HG03139 (cell line): Measurements from ENCODE around the gene FNDC8.
"Not testable (repeated sequence)": the region's sequence is repeated elsewhere in the genome, so short reads cannot be mapped to it uniquely, and the experiment has no call there.

ENCODE experiments used
- ATAC-seq: cut with Tn5 transposase; IDR thresholded peaks from one replicate; pipeline ENCODE4 v1.9.1; 2021; ENCODE audit not compliant: unreplicated experiment

Gene FNDC8

DNA sequence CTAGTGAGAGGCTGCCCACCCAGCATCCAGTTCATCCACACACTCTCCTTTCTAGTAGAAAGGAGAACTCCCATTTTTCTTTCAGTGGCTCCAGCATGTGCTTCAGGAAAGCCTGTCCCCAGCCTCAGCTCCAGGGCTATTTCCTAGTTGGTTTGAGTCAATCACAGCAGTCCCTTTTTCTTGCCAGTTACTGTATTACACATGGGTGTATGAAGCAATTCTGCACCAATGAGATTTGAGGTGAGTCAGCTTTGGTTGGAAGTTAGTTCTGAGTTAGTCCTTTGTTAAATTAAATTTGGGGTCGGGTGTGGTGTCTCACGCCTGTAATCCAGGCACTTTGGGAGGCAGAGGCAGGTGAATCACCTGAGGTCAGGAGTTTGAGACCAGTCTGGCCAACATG lies 26.5 kb upstream of the FNDC8 start:
- no peak for ATAC-seq

DNA sequence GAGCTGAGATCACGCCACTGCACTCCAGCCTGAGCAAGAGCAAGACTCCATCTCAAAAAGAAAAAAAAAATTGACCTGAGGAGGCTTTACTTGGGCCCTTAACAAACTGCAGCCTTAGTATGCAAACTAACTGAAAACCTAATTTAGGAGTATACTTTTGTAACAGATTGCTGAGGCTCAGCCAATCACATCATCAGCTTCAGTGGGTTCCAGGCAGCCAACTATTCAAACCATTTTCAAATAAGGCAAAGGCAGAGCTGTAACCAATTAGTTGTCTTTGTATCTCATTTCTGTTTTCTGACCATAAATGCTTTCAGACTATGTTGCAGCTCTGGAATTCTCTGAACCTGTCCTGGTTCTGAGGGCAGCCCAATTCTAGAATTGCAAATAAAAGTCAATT lies 25.7 kb upstream of the FNDC8 start:
- no peak for ATAC-seq

GRCh38 chr17:35097776-35098175 lies 23.6 kb upstream of the FNDC8 start:
- no peak for ATAC-seq

GRCh38 chr17:35099908-35100307 lies 21.5 kb upstream of the FNDC8 start:
- ATAC-seq: no peak

- no peak for ATAC-seq
These were observed 20.4 kb upstream of the FNDC8 start for GRCh38 chr17:35101036-35101435.

GRCh38 chr17:35101725-35102124 lies 19.7 kb upstream of the FNDC8 start:
- no peak for ATAC-seq

DNA sequence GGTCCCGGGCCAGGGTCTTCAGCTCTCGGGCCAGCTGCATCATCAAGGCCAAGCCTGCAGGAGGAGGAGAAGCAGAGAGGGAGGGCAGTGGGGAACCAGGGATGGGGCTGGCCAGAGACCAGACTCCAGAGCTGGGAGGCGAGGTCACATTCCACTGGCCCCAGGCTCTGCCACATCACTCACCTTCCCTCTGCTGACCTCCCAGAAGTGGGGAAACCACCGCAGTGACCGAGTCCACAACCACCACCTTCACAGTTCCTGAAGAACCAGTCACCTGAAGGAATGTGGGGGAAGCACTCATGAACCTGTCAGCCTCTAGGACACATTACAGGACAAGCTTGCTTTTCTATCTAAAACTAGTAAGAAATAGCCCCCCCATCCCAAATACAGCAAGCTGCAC lies 18.1 kb upstream of the FNDC8 start:
- no peak for ATAC-seq

DNA sequence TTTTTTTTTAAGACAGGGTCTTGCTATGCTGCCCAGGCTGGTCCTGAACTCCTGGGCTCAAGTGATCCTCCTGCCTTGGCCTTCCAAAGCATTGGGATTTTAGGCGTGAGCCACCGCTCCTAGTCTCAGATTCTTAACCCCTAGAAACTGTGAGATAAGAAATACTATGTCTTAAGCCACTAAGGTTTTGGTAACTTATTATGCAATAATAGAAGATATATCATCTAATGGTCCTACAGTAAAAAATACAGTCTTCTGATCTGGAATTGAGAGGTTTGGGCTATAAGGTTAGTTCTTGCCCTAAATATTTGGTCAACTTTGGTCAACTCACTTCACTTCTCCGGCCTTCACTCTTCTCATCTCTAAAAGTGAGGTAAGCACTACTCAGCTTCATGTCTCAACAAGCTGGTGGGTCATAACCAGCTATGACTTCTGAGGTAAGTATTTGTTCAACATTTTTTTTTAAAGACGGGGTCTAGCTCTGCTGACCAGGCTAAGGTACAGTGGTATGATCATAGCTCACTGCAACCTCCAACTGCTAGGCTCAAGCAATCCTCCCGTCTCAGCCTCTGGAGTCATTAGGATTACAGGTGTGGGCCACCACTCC lies 16.5 kb upstream of the FNDC8 start:
- no peak for ATAC-seq

DNA sequence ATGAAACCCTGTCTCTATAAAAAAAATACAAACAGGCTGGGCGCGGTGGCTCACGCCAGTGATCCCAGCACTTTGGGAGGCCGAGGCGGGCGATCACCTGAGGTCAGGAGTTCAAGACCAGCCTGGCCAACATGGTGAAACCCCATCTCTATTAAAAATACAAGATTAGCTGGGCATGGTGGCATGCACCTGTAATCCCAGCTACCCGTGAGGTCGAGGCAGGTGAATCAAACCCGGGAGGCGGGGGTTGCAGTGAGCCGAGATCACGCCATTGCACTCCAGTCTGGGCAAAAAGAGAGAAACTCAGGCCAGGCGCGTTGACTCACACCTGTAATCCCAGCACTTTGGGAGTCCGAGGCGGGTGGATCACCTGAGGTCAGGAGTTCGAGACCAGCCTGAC lies 10.6 kb upstream of the FNDC8 start:
- not testable (repeated sequence) for ATAC-seq

GRCh38 chr17:35116845-35117244 lies 4.6 kb upstream of the FNDC8 start:
- ATAC-seq: no peak

- ATAC-seq: no peak
These were observed 3.4 kb upstream of the FNDC8 start for GRCh38 chr17:35117984-35118383.

GRCh38 chr17:35119370-35120165 lies 1.8 kb upstream of the FNDC8 start, which contains the start of gene RAD51D:
RAD51D (minus strand) TSS chr17:35119860; CDS start chr17:35119613, 247 bp downstream.
- peak; percentile 77 for ATAC-seq

DNA sequence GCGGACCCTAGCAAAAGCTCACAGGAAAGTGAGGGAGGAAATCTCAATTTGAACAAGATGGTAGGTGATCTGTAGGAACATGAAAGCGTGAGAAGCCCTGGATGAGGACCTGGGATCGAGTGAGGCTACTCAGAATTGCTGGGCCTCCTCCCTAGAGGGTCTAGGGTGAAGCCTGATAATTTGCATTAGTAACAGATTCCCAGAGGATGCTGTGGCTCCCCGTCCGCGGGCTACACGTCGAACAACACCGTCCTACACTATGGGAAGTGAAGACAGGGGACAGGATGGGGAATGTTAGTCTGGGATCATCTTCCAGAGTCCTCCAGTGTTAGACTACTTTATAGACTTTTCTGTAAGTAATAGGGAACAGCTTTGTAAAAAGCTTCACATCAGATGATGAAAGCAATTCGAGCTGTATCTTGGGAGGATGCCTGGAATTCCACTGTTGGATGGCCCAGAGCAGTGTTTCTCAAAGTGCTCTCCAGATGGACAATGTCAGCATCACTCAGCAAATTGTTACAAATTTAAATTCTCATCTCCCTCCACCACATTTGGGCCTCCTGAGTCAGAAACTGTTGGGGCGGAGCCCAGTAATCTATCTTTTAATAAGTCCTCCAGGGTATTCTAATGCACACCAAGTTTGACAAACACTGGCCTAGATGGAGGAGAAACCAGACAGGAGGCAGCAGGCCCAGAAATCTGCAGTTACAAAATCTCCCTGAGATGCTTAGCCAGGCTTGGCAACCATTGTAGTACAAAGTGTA lies 6.5 kb downstream of the FNDC8 start:
- no peak for ATAC-seq

- no peak for ATAC-seq
These were observed 7.9 kb downstream of the FNDC8 start for GRCh38 chr17:35129154-35129972.

DNA sequence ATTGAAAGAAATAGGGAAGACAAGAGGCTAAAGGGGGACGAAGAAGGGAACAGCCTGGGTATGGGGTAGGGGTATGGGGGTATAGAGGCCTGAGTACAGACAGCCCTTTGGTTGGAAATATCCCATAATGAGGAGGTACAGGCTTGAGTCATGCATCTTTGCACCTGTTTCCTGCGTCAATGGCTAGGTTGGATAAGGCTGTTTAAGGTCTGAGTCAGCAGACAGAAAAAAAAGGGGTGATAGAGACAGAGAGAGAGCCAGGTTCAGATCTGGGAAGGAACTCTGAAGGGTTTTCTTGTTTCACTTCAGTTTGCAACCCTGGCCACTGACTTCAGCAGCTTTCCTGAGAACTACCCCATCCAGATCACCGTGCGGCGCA lies 8.5 kb downstream of the FNDC8 start:
- ATAC-seq: no peak

DNA sequence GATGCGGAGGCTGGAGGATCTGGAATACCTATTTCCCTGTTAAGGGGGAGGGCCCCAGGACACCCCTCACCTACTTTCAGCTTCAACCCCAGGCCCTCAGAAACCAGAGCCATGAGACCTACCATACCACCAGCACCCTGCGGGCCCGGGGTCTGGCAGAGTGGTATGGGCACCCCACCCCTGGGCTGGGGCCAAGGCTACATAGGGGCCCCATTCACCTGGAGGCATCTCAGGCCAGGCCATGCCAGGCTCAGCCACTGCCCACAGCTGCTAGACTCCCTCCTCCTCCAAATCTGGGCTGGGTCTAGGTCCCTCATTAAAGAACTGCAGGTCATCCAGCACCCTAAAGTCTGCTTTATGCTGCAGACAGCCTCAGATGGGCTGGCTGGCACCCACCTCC lies 9.0 kb downstream of the FNDC8 start:
- ATAC-seq: no peak

GRCh38 chr17:35132099-35132498 lies 10.7 kb downstream of the FNDC8 start:
- ATAC-seq: no peak

DNA sequence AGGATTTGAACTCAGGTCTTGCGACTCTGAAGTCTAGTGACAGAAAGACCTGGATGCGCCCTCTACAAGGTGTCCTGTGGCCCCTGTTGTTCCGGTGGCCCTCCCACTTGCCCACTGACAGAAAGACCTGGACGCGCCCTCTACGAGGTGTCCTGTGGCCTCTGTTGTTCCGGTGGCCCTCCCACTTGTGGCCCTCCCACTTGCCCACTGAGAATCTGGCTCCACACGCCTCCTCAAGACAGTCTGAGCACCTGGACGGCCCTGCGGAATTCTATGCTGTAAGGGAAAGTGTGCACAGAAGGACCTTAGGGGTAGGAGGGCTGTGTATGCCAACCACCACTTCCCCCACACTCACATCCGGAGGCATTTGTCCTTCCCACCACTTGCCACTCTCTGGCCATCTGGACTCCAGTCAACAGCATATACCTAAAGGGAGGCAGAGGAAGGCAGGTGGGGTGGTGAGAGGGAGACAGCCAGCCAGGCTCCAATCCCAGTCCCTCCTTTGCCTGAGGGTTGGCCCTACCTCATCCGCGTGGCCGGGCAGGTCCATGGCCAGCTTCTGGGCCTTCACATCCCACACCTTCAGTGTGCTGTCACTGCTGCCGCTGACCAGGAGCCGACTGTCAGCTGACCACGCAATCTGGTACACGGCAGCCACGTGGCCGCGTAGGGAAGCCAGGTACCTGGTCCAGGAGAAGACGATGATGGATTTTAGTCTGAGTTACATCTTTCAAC lies 11.6 kb downstream of the FNDC8 start:
- ATAC-seq: no peak

DNA sequence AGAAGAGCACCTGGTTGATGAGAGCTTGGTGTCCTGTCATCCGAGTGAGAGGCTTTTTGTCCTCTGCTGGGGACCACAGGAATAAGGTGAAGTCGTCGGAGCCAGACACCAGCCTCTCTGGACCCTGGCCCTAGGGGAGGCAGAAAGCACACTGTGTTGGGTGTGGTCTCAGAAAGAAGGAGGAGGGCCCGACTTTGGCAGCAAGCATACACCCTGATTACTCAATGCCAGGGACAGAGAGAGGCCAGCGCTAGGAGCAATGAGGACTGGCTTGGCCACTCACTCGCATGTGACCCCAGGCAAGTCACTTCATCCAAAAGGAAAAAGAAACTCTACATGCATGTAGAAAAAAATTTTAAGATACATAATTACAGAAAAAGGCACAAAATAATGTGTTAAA lies 13.9 kb downstream of the FNDC8 start:
- ATAC-seq: no peak

DNA sequence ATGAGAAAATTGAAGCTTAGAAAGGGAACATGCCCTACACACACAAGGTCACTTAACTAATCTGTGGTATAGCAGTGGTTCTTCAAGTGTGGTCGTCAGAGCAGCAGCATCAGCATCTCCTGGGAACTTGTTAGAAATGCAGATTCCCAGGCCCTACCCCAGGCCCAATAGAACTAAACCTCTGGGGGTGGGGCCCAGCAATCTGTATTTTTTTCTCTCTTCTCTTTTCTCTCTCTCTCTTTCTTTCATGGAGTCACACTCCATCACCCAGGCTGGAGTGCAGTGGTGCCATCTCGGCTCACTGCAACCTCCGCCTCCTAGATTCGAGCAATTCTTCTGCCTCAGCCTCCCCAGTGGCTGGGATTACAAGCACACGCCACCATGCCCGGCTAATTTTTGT lies 16.8 kb downstream of the FNDC8 start:
- no peak for ATAC-seq
